Neural progenitor cell (in vitro differentiated cells): Measurements from ENCODE around the gene FGFR3.

Experiments
- EZH2phosphoT487 ChIP-seq: fragments of 200-600 bp; sonication (generic); IDR thresholded peaks from 2 replicates; pipeline ENCODE4 v1.6.1; 2017; ENCODE audit warnings: antibody characterized with exemption
- TF ChIP-seq, protein P1 (sequence below): fragments of 200-600 bp; sonication (generic); IDR thresholded peaks from 2 replicates; pipeline ENCODE4 v1.5.1; 2017; ENCODE audit warnings: antibody characterized with exemption, mild to moderate bottlenecking

DNA sequence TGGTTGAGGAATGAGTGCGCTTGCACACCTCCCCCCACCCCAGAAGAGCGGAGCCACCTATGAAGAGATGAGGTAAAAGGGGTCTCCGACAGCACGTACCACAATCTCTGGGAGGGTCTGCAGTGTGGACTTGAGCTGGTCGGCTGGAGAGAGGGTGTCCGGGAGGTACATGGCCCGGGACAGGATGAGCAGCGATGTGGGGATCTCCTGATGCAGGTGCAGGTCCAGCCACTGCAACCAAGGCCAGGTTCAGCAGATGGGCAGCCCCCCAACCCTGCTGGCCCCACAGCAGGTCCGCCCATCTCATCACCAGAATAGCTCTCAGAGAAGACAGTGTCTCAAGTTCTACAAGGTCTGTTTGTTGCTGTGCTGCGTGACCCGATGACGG is 30.4 kb downstream of the FGFR3 start:
- TF ChIP-seq, protein P1, sequence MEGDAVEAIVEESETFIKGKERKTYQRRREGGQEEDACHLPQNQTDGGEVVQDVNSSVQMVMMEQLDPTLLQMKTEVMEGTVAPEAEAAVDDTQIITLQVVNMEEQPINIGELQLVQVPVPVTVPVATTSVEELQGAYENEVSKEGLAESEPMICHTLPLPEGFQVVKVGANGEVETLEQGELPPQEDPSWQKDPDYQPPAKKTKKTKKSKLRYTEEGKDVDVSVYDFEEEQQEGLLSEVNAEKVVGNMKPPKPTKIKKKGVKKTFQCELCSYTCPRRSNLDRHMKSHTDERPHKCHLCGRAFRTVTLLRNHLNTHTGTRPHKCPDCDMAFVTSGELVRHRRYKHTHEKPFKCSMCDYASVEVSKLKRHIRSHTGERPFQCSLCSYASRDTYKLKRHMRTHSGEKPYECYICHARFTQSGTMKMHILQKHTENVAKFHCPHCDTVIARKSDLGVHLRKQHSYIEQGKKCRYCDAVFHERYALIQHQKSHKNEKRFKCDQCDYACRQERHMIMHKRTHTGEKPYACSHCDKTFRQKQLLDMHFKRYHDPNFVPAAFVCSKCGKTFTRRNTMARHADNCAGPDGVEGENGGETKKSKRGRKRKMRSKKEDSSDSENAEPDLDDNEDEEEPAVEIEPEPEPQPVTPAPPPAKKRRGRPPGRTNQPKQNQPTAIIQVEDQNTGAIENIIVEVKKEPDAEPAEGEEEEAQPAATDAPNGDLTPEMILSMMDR = no peak
- no peak for TF ChIP-seq EZH2phosphoT487
